GM12874 (cell line): Measurements from ENCODE around the gene FDPS.

Experiments used
- CTCF ChIP-seq: IDR thresholded peaks from 2 replicates; pipeline ENCODE4 v1.5.1; 2011; ENCODE audit warnings: low read depth, mild to moderate bottlenecking, control low read depth, low read length, moderate library complexity; ENCODE audit not compliant: insufficient read depth

Gene FDPS

GRCh38 chr1:155308493-155309422 lies at the start of gene FDPS:
Gene FDPS, plus strand, starts transcription at chr1:155308866. Its CDS starts 924 bp downstream, at chr1:155309790.
- no peak for TF ChIP-seq CTCF

- TF ChIP-seq CTCF, result no peak
These were observed 48.4 kb upstream of the FDPS start for GRCh38 chr1:155260276-155260675.

GRCh38 chr1:155261493-155261851 lies 47.2 kb upstream of the FDPS start:
- no peak for TF ChIP-seq CTCF

GRCh38 chr1:155261852-155262673 lies 46.6 kb upstream of the FDPS start, which contains the start of gene SCAMP3:
Gene SCAMP3, minus strand, starts transcription at chr1:155262360. Its CDS starts 209 bp downstream, at chr1:155262151.
- TF ChIP-seq CTCF, result no peak

GRCh38 chr1:155263067-155263466 lies 45.6 kb upstream of the FDPS start:
- TF ChIP-seq CTCF, result no peak

GRCh38 chr1:155266553-155266952 lies 42.1 kb upstream of the FDPS start:
- TF ChIP-seq CTCF, result no peak

GRCh38 chr1:155267373-155267772 lies 41.3 kb upstream of the FDPS start:
- no peak for TF ChIP-seq CTCF
